H7 (cell line): Measurements from ENCODE around the gene PET117. TPM values are rescaled to one million over a fixed set of nuclear protein-coding genes. Genes with fewer than 3 reads are reported as not detected.

Source experiments
- DNase-seq: peaks from one replicate; pipeline ENCODE4 v3.0.0; 2012
- H3K27me3 ChIP-seq: 2 replicates; pipeline ENCODE4 v1.6.0; 2011; ENCODE audit warnings: mild to moderate bottlenecking, low read length; ENCODE audit not compliant: control insufficient read depth, insufficient read depth
- H3K36me3 ChIP-seq: replicated peaks from 2 replicates; pipeline ENCODE4 v1.5.1; 2011; ENCODE audit warnings: low read length; ENCODE audit not compliant: control insufficient read depth, insufficient read depth
- H3K4me3 ChIP-seq: 2 replicates; pipeline ENCODE4 v1.5.1; 2011; ENCODE audit warnings: low read depth, mild to moderate bottlenecking, control low read depth, low read length, moderate library complexity; ENCODE audit not compliant: insufficient read depth
- total RNA-seq: library from RNA; depleted of rRNA; stranded (reverse); fragments of >200 nt; shearing (Covaris generic); gene quantifications from 2 replicates; pipeline ENCODE4 v1.2.3, GENCODE V29; 2014

Gene PET117
- total RNA-seq, 1 experiment from 2014 or later = 17.2 TPM

GRCh38 chr20:18133962-18134361, 3.7 kb upstream of the PET117 start:
- Histone ChIP-seq H3K4me3 (no peak overlapping the region), H3K36me3 (no peaks in the 10 kb centered on the region), H3K27me3 (no peaks in the 10 kb centered on the region; the same call in 1 of the 2 replicates)
- no peak for DNase-seq

DNA sequence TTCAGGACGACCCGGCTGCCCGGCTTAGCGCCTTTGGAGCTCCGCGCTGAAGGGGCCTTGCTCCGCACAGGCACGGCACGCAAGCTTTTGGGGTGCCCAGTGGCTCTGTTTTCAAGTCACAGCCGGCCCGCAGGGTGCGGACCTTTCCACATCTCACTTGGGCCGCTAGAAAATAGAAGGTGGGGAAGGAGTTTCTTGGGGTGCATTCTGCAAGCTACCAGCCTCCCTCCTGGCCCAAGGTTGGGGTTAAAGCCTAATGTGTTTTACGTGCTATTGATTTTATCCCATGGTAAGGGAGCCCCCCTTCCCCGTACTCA, 561 bp downstream of the PET117 start:
- DNase-seq = no peak
- no peaks in the 10 kb centered on the region; the same call in 1 of the 2 replicates for H3K27me3 ChIP-seq
- H3K36me3 ChIP-seq = peaks cover 6% of the 10 kb centered on the region
- H3K4me3 ChIP-seq = peak overlapping the region; percentile 94

- DNase-seq = no peak
- Histone ChIP-seq H3K27me3 (no peaks in the 10 kb centered on the region; the same call in 1 of the 2 replicates), H3K4me3 (peak overlapping the region; percentile 94), H3K36me3 (peaks cover 6% of the 10 kb centered on the region)
Measured at GRCh38 chr20:18138639-18139583, 1.2 kb downstream of the PET117 start.

DNA sequence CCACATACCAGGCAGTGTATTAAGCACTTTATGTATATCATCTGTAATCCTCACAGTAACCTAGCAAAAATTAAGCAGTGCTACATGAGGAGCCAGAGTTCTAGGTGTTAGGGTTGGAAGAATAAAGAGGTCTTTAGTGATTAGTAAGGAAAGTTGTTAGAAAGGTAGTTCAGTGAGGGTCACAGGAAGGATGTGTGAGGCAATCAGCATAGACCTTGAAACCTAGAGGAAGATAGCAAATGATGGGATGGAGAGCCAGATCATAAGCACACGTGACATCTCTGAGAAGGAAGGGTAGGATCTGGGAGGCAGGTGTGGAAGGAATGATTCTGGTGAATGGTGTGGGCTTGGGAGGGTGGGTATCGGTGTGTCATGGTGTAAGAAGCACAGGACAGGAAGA, 2.2 kb downstream of the PET117 start:
- H3K4me3 ChIP-seq = no peak overlapping the region

DNA sequence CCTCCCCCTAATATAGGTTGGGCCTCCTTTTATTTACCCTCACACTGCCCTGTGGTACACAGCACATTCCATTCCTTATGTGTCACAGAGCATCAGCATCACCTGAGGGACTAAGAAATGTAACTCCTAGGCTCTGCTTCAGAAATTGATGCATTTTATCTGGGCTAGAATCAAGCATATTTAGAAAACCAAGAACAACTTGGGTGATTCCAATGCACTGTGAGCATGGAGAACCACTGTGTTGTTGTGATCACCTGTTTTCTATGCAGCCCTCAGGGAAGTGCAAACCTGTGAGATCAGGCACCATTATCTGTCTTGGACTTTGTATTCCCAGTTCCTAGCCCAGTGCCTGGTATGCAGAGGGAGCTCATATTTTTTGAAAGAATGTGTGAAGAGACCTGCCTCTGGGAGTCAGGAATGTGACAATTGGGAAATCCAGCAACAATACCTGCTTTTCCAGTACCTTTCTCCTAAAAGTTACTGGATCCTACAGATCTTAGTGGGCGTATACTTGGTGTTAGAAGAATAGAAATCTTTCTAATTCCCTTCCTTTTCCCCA, 7.0 kb downstream of the PET117 start:
- Histone ChIP-seq H3K36me3 (peaks cover 6% of the 10 kb centered on the region), H3K4me3 (no peak overlapping the region), H3K27me3 (no peaks in the 10 kb centered on the region)
- no peak for DNase-seq

More for the DNA sequence above, 2.2 kb downstream of the PET117 start:
- H3K36me3 ChIP-seq = peaks cover 6% of the 10 kb centered on the region
- H3K27me3 ChIP-seq = no peaks in the 10 kb centered on the region; the same call in 1 of the 2 replicates
- DNase-seq = no peak

- Histone ChIP-seq H3K4me3 (no peak overlapping the region), H3K36me3 (no peaks in the 10 kb centered on the region; the same call in none of the 2 replicates), H3K27me3 (no peaks in the 10 kb centered on the region)
- DNase-seq = no peak
Measured at GRCh38 chr20:18154342-18154741, 16.7 kb downstream of the PET117 start.

- Histone ChIP-seq H3K4me3 (no peak overlapping the region), H3K27me3 (no peaks in the 10 kb centered on the region), H3K36me3 (no peaks in the 10 kb centered on the region; the same call in none of the 2 replicates)
- DNase-seq = no peak
Measured at GRCh38 chr20:18156045-18156444, 18.4 kb downstream of the PET117 start.

DNA sequence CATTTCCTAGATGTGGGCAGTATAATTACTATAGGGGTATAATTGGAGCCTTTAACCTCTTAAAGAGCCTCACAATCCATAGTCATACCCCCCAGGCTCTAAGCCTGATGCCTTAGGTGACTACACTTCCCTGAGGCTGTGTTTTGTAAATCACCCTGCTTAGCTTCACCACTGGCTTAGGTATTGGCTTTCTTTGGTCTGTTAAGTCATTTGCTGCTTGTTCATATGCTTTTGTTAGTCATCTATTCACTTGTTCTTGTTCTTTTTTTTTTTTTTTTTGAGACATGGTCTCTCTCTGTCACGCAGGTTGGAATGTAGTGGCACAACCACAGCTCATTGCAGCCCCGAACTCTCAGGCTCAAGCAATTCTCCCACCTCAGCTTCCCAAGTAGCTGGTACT, 26.7 kb downstream of the PET117 start:
- no peak for DNase-seq
- H3K4me3 ChIP-seq = no peak overlapping the region
- H3K36me3 ChIP-seq = peaks cover 9% of the 10 kb centered on the region
- no peaks in the 10 kb centered on the region for H3K27me3 ChIP-seq

DNA sequence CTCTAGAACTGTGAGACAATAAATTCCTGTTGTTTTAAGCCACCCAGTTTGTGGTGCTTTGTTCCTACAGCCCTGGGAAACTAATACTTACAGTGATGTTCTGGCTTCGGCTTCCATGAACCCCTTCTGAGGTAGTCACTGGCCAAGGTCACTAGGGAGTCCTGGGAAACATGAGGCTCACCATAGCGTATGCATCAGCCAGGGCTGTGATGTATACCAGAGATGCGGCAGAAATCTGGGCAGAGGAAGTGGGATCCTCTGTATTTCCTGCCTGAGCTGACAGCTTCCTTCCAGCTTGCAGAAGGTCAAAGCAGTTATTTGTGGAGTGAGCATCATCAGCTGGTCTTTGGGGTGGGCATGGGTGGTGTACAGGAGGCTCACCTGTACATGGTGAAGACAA, 27.9 kb downstream of the PET117 start:
- DNase-seq = no peak
- no peak overlapping the region for H3K4me3 ChIP-seq
- no peaks in the 10 kb centered on the region for H3K27me3 ChIP-seq
- peaks cover 9% of the 10 kb centered on the region for H3K36me3 ChIP-seq

GRCh38 chr20:18166241-18166881, 28.7 kb downstream of the PET117 start:
- Histone ChIP-seq H3K27me3 (no peaks in the 10 kb centered on the region), H3K36me3 (peaks cover 9% of the 10 kb centered on the region), H3K4me3 (no peak overlapping the region)
- peak; percentile 34 for DNase-seq

GRCh38 chr20:18166950-18167349, 29.3 kb downstream of the PET117 start:
- Histone ChIP-seq H3K27me3 (no peaks in the 10 kb centered on the region), H3K4me3 (no peak overlapping the region), H3K36me3 (peaks cover 8% of the 10 kb centered on the region)
- DNase-seq = no peak

GRCh38 chr20:18172379-18172778, 34.7 kb downstream of the PET117 start:
- Histone ChIP-seq H3K27me3 (no peaks in the 10 kb centered on the region), H3K4me3 (no peak overlapping the region), H3K36me3 (no peaks in the 10 kb centered on the region)
- no peak for DNase-seq

GRCh38 chr20:18174906-18175683, 37.4 kb downstream of the PET117 start:
- no peaks in the 10 kb centered on the region for H3K27me3 ChIP-seq
- no peak for DNase-seq
- no peaks in the 10 kb centered on the region for H3K36me3 ChIP-seq
- H3K4me3 ChIP-seq = no peak overlapping the region

DNA sequence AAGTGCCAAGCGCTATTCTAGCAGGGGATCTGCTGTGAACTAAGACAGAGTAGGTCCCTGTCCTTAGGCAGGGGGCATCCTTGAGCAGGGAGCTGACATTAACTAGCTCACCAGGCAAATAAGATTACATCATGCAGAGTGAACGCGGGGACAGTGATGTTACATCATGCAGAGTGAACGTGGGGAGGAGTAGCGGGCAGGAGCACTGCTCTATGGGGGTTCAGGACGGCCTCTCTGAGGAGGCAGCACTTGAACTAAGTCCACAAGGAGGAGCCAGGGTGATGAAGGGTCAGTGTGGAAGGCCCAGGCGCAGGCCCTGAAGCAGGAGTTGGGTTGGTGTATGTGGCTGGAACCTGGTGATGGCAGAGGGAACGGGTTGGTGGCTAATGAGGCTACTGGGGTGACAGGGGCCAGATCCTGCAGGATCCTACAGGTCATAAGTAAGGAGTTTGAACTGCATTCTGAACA, 38.7 kb downstream of the PET117 start:
- Histone ChIP-seq H3K27me3 (no peaks in the 10 kb centered on the region), H3K36me3 (no peaks in the 10 kb centered on the region), H3K4me3 (no peak overlapping the region)
- DNase-seq = peak; percentile 73
